ENCODE data around the gene GSG1L2.

GSG1L2 gene

DNA sequence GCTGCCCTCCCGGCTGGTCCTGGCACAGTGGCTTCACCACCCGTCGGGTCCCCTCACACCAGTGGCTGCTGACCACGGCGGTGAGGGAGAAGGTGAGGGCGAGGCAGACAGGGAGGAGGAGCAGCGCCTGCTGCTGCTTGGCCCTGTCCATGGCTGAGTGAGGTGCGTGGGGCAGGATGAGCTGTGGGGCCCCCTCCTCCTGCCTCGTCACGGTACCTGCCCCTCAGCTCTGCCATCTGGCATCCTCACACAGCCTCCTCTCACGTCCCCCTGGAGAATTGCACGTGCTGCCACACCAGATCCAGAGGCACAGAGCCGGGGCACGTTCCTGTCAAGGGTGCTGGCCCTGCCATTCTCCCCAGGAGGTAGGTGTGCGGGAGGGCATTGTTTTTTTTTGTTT lies at the start of gene GSG1L2:
Gene GSG1L2 (minus strand): TSS at position 159 of the 400 bp plus-strand sequence. CDS start 8 bp downstream, at position 151.
- DNase-seq, result no peak

GRCh38 chr17:9868552-9868951 lies 46.7 kb upstream of the GSG1L2 start:
- no peak for DNase-seq

DNA sequence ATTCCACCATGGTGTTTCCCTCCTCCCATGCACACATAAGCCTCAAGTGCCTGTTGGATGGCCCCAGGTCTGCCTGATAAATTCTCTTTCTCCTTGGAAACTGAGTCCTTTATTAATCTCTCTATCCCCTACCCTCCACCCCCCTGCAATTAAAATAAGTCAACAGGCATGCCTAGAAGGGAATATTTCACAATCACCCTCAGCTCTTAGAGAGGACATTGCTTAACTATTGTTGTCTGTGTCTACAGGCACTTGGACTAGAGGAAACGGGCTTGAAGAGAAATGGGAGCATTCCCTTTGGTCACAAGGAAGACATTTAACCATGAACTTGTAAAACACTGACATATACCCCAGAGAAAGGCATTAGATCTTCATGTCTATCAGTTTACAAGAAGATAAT lies 43.7 kb upstream of the GSG1L2 start:
- no peak for DNase-seq

GRCh38 chr17:9862949-9863348 lies 41.1 kb upstream of the GSG1L2 start:
- DNase-seq, result no peak

GRCh38 chr17:9862220-9862619 lies 40.3 kb upstream of the GSG1L2 start:
- DNase-seq, result no peak

DNA sequence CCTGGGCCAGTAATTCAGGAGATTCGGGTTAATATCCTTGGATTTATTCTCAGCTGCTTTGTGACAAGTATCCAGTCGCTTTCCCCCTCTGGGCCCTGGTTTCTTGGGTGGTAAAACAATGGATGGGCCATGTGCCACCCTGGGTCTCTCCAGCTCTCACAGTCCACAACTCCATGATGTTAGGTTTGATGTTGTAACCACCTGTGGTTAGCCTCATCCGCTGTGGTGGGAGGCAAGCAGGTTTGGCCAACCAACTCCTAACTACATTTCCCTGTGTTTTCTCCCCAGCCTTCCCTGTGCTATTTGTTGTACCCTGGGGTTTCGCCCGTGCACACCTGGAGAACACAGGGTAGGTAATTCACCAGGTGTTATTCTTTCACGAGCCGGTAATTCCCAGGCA lies 39.0 kb upstream of the GSG1L2 start:
- DNase-seq, result no peak

DNA sequence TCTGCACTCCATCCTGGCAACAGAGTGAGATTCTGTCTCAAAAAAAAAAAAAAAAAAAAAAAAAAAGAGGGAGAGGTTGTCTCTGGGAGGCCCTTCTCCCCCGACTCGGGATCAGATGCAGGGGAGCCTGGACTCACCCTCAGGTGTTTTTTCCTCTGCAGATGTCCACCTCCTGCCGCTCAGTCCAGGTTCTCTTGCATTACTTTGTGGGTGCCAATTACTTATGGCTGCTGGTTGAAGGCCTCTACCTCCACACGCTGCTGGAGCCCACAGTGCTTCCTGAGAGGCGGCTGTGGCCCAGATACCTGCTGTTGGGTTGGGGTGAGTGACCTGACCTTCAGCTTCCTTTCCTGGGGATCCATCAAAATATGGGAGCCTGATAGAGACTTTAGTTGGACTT lies 37.9 kb upstream of the GSG1L2 start:
- DNase-seq, result no peak

DNA sequence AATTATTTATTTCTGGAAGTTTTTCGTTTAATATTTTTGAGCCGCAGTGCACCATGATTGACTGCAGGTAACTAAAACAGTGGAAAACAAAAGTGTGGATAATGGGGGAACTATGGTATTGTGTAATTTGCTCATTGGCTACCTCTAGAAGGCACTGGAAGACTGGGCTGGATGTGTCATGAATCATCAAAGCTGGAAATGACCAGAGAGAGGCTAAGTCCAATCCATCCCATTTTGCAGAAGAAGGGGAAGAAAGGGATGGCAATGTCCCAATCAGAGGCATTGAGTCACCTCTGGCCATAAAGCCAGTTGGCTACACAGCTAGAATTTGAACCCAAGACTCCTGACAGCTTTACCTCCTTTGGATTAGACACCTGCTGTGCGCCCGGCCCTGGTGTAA lies 33.2 kb upstream of the GSG1L2 start:
- no peak for DNase-seq

GRCh38 chr17:9854255-9854654 lies 32.4 kb upstream of the GSG1L2 start:
- no peak for DNase-seq

- DNase-seq, result no peak
Observed at GRCh38 chr17:9850151-9850550, 28.3 kb upstream of the GSG1L2 start.

DNA sequence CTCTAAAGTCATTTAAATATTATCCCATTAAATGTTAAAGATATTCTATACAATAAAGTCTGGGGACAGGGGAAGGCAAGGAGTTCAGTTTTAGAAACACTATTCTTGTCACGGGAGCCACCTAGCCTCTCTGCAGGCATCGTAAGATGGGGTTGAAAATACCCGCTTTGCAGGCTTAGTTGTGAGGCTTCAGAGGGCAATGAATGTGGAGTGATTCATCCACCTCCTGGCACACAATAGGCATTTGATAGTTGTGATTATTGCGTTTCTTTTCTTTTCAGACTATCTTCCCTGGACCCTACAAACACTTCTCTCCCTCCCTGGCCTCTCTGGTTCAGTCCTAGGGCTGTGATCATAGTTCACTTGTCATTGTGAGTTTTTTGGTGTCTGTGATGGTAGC lies 23.4 kb upstream of the GSG1L2 start:
- no peak for DNase-seq

DNA sequence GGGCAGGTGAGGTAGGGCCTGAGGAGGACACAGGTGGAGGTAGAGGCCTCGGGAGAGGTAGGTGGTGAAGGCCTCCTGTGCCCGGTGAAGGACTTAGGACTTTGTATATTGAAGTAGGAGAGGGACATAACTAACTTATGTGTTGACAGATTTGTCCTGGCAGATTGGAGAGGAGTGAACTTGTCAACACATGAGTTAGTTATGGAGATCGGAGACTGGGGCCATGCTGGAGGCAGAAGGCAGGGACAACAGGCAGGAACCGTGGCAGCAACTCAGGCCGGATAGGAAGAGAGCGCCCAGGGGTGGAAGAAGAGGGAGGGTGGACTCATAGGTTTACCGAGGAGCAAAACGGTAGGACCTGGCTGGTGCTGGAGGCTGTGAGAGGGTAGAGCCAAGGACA lies 22.3 kb upstream of the GSG1L2 start:
- DNase-seq, result no peak

DNA sequence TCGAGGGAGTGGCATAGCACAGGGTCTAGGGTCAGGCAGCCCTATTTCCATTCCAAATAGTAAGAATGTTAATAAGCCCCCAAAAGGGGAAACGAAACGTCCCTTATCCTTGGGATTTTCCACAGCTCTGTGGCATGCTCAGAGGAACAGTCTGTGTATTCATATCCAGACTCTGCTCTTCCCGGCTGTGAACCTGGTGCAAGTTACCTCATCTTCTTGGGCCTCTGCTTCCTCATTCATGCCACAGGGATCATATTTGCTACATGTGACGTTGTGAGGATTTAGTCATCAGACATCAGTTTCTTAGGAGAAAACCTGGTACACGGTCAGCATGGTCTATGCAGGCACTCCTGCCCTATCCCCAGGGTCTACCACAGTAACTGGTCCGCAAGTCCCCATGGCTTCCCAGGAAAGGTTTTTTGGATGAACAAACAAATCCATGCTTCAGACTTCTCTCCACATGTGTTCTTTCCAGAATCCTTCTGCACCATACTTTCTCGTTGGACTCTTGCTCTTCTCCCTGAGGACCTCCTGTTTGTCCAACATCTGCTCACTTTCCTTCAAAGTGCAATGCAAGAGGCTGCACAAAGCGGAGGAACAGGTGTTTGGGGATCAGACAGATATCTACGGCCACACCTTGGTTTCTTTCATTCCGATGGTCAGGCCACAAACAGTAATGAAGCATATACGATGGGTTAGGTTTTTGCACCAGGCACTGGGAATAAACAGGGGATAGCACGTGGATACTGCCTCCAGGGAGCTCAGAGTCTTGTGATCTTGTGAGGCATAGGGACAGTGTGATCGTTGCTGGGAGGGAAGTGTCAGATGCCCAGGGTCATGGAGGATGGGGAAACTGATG lies 21.5 kb upstream of the GSG1L2 start:
- DNase-seq, result no peak

- no peak for DNase-seq
Observed at GRCh38 chr17:9842057-9842758, 20.3 kb upstream of the GSG1L2 start.

- DNase-seq, result no peak
Observed at GRCh38 chr17:9839433-9839832, 17.6 kb upstream of the GSG1L2 start.

GRCh38 chr17:9837551-9838471 lies 15.9 kb upstream of the GSG1L2 start:
- no peak for DNase-seq

DNA sequence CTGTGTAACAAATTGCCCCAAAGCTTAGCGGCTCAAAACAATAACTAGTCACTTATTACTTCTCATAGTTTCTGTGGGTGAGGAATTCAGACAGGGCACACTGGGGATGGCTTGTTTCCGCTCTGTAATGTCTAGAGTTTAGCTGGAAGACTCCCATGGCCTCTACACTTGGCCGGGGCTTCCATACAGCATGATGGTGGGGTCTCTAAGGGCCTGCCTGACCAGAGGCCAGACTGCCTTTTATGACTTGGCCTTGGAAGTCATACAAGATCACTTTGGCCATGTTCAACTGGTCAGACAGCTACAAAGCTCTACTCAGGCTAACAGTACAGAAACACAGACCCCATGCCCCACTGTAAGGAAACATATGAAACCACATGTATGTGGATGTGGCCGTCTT lies 12.0 kb upstream of the GSG1L2 start:
- no peak for DNase-seq

- no peak for DNase-seq
Observed at GRCh38 chr17:9830711-9831110, 8.8 kb upstream of the GSG1L2 start.

GRCh38 chr17:9829343-9829742 lies 7.5 kb upstream of the GSG1L2 start:
- no peak for DNase-seq

DNA sequence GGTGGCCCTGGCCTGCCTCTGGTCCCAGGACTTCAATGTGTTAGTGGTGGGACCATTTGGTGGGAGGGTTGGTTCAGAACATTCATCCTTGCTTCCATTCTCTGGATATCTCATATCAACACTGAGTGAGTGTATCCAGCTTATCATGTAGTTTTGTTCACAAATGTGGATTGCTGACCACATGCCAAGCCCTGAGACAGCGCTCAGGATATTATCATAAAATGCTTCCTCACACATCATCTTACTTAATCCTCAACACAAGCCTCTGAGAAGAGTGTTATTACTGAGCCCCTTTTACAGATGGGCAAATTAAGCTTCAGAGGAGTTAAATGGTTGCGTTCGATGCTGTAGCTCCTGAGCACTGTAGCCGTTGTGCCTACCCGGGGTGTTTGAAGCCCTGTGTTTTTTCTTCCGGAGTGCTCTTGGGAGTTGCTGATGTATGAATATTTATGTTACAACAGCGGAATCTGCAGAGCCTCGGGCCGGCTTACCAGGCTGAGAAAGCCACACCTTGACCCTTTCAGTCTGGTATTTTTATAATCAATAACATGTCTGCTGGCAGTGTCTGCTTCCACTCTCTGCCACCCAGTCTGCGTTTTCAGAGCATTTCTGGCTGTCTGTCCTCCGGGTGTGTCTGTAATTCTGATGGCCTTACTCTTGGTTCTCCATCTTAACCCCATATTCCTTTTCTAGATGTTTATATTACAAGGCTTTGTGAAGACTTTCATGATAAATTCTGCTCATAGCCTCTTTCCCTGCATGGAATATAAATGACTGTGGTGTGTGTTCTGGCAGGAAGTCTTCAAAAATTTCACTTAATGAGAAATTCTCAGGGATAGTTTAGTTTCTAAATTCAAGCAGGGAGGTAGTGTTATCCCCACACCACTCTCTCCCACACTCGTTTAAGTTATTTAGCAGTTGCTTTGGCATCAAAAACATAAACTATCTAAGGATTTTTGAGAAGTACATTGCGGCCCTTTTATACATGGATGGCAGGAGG lies 6.7 kb upstream of the GSG1L2 start:
- DNase-seq, result no peak

GRCh38 chr17:9825641-9826150 lies 3.8 kb upstream of the GSG1L2 start, which contains the start of gene GLP2R:
GLP2R (plus strand) TSS chr17:9825924; CDS start chr17:9826064, 140 bp downstream.
- no peak for DNase-seq

Measured in activated gamma-delta T cell treated with Interleukin-2 at 50 U/mL for 16 hours (primary cell).